ENCODE measurements around the gene PRKCE.
"Not testable (repeated sequence)": the region's sequence is repeated elsewhere in the genome, so short reads cannot be mapped to it uniquely, and the experiment has no call there.

PRKCE gene

DNA sequence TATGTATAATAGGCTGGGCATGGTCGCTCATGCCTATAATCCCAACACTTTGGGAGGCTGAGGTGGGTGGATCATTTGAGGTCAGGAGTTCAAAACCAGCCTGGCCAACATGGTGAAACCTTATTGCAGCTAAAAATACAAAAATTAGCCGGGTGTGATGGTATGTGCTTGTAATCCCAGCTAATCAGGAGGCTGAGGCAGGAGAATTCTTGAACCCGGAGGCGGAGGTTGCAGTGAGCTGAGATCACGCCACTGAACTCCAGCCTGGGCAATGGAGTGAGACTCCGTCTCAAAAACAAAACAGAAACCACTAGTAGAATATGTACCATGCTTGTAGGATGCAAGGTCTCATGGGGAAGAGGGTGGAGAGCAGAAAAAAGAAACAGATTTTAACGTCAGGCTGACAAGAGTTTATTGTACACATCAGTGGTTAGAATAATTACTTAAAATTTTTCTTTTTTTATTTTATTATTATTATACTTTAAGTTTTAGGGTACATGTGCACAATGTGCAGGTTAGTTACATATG is 44.1 kb downstream of the PRKCE start:
- not testable (repeated sequence) for H3K36me3 Mint-ChIP-seq; H3K9me3 Mint-ChIP-seq; H3K27ac Mint-ChIP-seq; H3K4me3 Mint-ChIP-seq; DNase-seq (ENCODE audit: low spot score in 2 of 2); ATAC-seq
- peaks cover 28% of the 10 kb centered on the region for H3K4me1 Mint-ChIP-seq

DNA sequence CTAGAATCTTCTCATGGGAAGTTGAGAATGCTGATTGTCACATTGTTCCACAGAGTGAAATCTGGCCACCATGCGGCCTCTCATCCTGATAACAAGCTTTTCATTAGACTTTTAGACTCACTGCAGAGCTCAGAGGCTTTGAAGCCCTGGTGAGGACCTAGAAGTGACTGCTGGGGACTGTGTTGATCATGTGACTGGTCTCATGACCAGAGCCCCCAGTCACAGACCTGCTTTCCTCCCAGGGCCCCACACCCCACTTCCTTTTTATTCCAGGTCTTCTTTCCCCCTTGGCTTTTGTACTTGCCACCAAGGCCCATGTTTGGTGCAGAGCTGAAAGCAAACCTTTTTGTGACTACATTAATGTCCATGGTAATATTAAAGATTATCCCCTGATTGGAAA is 45.2 kb downstream of the PRKCE start:
- H3K4me1 Mint-ChIP-seq: peaks cover 32% of the 10 kb centered on the region
- no peak overlapping the region for H3K4me3 Mint-ChIP-seq
- no peak for DNase-seq (ENCODE audit: low spot score in 2 of 2)
- H3K36me3 Mint-ChIP-seq: no peaks in the 10 kb centered on the region
- no peaks in the 10 kb centered on the region for H3K9me3 Mint-ChIP-seq
- ATAC-seq: no peak
- H3K27ac Mint-ChIP-seq: no peak overlapping the region

DNA sequence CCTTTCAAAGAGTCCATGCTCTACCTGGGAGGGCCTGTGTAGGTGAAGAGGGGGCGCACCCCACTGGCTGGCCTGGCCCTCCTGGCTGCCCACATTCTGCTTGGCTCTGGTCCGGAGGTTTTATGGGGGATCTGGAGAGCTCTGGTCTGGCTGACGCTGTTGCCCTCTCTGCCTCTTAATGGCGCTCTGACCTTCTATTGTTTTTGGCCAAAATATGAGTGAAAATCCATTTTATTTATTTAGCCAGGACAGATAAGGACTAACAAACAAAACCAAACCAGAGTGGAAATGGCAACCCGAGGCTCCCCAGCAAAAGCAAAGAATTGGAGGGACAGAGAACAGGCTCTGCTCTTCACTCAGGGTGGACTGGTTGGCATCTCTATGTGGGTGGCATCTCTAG is 45.7 kb downstream of the PRKCE start:
- no peak overlapping the region for H3K27ac Mint-ChIP-seq
- DNase-seq (ENCODE audit: low spot score in 2 of 2) (no peak), ATAC-seq (no peak)
- no peak overlapping the region for H3K4me3 Mint-ChIP-seq
- H3K36me3 Mint-ChIP-seq: no peaks in the 10 kb centered on the region
- H3K4me1 Mint-ChIP-seq: peaks cover 32% of the 10 kb centered on the region
- no peaks in the 10 kb centered on the region for H3K9me3 Mint-ChIP-seq

DNA sequence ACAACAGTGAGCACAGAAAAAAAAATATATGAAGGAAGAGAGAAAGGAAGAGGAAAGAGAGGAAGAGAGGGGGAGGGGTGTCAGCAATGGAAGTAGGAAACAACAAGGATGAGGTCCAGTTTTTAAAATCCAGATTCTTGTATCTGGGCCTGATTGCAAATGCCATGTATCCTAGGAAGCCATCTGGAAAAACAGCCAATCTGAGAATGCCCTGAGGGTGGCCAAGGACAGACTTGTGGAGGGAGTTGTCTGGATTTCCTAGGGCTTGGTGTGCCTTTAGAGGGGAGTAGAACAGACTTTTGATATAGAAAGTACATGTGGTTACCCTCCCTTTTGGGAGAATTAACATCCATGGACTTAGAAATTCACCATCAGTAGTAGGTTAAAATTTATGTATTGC is 47.1 kb downstream of the PRKCE start:
- no peak overlapping the region for H3K4me3 Mint-ChIP-seq
- ATAC-seq (no peak), DNase-seq (ENCODE audit: low spot score in 2 of 2) (no peak)
- no peaks in the 10 kb centered on the region for H3K36me3 Mint-ChIP-seq
- peak overlapping the region; percentile 58 for H3K27ac Mint-ChIP-seq
- H3K9me3 Mint-ChIP-seq: no peaks in the 10 kb centered on the region
- H3K4me1 Mint-ChIP-seq: peaks cover 32% of the 10 kb centered on the region

DNA sequence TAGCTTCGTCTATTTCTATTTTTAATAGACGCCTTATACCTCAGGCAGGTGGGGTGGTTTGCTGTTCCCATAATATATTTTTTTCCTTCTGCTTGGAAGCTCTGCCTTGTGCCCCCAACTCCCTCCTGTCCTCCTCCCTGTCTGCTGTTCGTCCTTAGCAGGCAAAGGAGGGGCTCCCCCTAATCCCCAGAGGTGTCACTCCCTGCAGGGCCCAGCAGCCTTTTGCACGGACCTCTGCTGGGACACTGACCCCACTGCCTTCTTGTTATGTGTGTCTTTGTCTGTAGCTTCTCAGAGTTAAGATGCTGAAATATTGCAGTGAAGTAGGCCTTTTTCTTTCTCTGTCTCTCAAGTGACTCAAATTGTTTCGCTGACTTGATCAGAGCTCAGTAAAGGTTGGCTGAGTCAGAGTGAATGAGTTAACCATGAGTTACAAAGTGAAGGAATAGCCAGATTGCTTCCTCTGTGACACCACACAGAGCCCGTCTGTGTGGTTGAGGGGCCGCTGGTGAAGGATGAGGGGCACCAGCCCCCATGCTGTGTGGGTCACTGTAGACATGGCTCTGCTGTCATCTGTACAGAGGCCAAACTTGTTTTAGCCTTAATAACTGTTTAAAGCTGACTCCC is 47.7 kb downstream of the PRKCE start:
- Mint-ChIP-seq H3K4me1 (peaks cover 32% of the 10 kb centered on the region), H3K9me3 (no peaks in the 10 kb centered on the region), H3K4me3 (peak overlapping the region; percentile 26), H3K27ac (peak overlapping the region; percentile 90), H3K36me3 (no peaks in the 10 kb centered on the region)
- peak in 1 of 2 donors; percentile 49 for DNase-seq (ENCODE audit: low spot score in 2 of 2)
- ATAC-seq: peak; percentile 99

DNA sequence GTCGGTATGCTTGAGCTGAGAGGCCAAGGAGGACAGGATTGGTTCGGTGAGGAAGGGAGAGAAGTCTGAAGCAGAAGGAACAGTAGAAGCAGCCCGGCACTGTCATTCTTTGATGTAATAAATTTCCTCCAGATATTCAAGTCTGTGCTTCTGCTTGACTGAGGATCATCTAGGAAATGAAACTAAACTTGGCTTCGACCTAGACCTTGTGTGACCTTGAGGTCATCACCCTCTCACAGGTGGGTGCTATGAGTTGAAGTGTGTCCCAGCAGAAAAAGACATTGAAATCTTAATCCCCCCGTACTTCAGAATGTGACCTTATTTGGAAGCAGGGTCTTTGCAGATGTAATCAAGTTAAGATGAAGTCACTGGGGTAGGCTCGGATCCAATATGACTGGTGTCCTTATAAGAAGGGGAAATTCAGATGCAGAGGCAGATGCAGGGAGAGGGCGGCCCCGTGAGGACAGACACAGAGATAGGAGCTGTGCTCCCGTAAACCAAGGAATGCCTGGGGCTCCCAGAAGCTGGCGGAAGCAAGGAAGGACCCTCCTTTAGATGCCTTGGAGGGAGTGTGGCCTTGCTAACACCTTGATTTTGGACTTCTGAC is 49.0 kb downstream of the PRKCE start:
- no peaks in the 10 kb centered on the region for H3K36me3 Mint-ChIP-seq
- DNase-seq (ENCODE audit: low spot score in 2 of 2) (no peak), ATAC-seq (no peak)
- H3K4me1 Mint-ChIP-seq: peaks cover 32% of the 10 kb centered on the region
- H3K9me3 Mint-ChIP-seq: no peaks in the 10 kb centered on the region
- H3K27ac Mint-ChIP-seq: peak overlapping the region; percentile 90
- no peak overlapping the region for H3K4me3 Mint-ChIP-seq

DNA sequence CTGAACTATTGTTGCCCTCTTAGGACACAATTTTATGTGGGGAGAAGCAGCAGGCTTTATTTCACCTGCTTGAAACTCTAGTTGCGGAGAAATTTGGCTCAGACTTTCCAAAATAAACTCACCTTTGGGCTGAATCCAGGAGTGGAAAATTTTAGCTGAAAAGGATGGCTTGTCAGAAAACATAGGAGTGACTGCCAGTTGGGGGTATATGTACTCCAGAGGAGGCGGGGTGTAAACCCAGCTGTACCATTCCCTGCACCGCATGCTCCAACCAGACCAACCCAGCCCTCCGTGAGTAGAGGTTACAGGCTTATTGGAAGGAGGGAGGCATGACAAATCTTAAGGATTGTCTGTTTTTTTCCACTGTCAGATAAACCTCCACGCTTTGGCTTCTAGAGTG is 53.8 kb downstream of the PRKCE start:
- Mint-ChIP-seq H3K4me3 (no peak overlapping the region), H3K27ac (no peak overlapping the region), H3K36me3 (no peaks in the 10 kb centered on the region), H3K4me1 (peaks cover 8% of the 10 kb centered on the region), H3K9me3 (no peaks in the 10 kb centered on the region)
- ATAC-seq: no peak
- DNase-seq (ENCODE audit: low spot score in 2 of 2): no peak

DNA sequence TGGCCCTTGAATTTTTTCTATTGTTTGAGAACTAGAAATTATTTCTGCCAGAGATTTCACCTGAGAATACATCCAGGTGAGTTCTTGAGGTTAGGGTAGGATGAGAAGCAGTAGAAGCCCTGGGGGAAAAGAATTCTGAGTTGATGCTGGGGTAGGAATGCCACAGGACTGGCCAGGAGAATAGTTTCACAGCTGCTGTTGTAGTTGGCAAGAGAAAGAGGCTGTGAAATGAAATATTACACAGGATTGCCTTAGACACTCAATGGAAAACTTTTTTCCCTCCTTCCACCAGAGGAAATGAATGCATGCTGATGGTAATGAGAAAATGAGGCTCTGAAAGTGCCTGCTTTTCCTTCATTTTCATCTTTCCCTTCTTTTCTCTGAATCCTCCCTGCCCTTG is 54.6 kb downstream of the PRKCE start:
- Mint-ChIP-seq H3K4me1 (peaks cover 6% of the 10 kb centered on the region), H3K9me3 (no peaks in the 10 kb centered on the region), H3K4me3 (no peak overlapping the region), H3K36me3 (no peaks in the 10 kb centered on the region), H3K27ac (peak overlapping the region; percentile 29)
- no peak for DNase-seq (ENCODE audit: low spot score in 2 of 2)
- ATAC-seq: no peak

DNA sequence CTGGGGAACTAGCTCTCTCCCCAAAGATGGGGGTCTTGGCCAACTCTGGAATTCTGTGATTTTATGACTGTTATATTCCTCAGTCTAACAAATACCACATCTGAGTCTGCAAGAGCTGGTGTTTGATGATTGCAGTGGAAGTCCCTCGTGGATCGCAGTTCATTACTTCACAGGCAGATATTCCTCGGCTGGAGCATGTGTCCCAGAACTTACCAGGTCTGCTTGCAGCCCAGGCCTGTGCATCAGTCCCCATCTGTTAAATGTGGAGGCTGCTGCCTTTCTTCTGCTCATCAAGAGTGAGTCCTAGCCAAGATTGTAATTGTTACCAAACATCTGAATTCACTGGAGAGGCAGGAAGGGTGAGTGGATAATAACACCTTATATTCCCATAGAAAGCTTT is 55.5 kb downstream of the PRKCE start:
- H3K4me1 Mint-ChIP-seq: peaks cover 6% of the 10 kb centered on the region
- no peaks in the 10 kb centered on the region for H3K36me3 Mint-ChIP-seq
- no peak overlapping the region for H3K27ac Mint-ChIP-seq
- no peak for DNase-seq (ENCODE audit: low spot score in 2 of 2)
- ATAC-seq: no peak
- no peaks in the 10 kb centered on the region for H3K9me3 Mint-ChIP-seq
- H3K4me3 Mint-ChIP-seq: no peak overlapping the region

DNA sequence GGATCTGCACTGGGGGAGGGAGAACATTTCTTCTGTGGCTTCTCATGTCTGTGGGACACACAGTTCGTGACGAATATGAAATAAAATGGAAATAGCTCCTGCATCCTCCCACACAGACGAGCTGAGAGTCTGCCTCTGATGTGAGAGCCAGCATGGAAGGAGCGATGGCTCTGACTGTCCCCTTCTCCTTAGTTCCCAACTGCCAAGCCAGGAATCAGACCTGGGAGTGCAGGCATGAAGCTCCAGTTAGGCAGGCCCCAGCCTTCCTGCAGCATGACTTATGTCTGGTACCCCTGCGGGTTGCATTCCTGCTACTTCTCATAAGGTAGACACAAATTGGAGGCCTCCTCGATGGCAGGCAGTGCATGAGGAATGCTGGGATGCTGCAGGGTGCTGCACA is 56.2 kb downstream of the PRKCE start:
- ATAC-seq (no peak), DNase-seq (ENCODE audit: low spot score in 2 of 2) (no peak)
- H3K36me3 Mint-ChIP-seq: no peaks in the 10 kb centered on the region
- no peaks in the 10 kb centered on the region for H3K9me3 Mint-ChIP-seq
- no peak overlapping the region for H3K4me3 Mint-ChIP-seq
- no peak overlapping the region for H3K27ac Mint-ChIP-seq
- H3K4me1 Mint-ChIP-seq: peaks cover 11% of the 10 kb centered on the region

DNA sequence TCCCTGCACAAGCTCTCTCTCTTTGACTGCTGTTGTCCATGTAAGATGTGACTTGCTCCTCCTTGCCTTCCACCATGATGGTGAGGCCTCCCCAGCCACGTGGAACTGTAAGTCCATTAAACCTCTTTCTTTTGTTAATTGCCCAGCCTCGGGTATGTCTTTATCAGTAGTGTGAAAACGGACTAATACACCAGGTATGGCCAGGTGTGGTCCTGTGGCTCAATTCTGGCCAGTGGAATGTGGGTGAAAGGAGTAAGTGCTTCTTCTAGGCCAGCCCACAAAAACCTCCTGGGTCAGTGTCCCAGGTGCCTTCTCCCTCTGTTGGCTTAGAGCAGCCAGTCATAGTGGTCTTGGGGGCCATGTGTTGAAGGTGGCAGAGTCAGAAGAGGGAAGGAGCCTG is 57.0 kb downstream of the PRKCE start:
- Mint-ChIP-seq H3K4me1 (peaks cover 20% of the 10 kb centered on the region), H3K9me3 (no peaks in the 10 kb centered on the region), H3K27ac (no peak overlapping the region), H3K4me3 (no peak overlapping the region), H3K36me3 (no peaks in the 10 kb centered on the region)
- DNase-seq (ENCODE audit: low spot score in 2 of 2) (no peak), ATAC-seq (no peak)

DNA sequence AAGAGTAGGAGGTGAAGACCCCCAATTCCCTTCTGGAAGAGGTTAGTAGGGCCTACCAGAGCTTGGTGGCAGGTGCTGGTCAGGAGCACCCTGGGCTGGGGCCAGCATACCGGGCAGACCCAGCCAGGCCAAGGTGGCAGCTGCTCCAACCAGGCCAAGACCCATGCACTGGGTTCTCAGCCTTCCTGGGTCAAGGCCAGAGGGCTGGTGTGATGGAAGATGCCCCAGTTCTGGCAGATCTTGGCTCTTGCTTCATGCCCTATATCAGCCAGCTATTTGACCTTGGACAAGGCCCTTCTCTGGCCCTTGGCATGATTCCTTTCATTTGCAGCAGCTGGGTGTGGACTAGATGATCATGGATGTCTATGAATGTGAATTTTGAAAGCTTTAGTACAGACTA is 57.7 kb downstream of the PRKCE start:
- DNase-seq (ENCODE audit: low spot score in 2 of 2): no peak
- H3K36me3 Mint-ChIP-seq: no peaks in the 10 kb centered on the region
- no peaks in the 10 kb centered on the region for H3K9me3 Mint-ChIP-seq
- ATAC-seq: no peak
- peaks cover 23% of the 10 kb centered on the region for H3K4me1 Mint-ChIP-seq
- no peak overlapping the region for H3K27ac Mint-ChIP-seq
- no peak overlapping the region for H3K4me3 Mint-ChIP-seq

DNA sequence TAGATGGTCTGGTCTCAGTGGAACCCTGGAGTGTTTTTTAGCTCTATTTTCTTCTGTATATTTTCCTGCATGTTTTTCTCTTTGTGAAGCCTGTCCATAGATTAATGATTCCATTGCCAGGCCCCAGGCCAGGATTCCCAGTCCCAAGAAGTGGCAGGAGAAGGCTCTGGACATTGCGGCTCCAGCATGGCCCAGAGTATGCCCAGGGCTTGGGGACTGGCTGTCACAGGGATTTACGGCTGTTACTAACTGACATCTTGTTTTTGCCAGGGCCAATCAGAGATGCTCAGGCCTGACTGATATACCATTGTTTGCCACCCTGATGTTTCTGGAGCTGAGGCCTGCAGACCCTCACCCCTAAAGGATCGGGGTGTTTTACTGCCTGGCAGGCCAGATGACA is 59.0 kb downstream of the PRKCE start:
- Mint-ChIP-seq H3K27ac (peak overlapping the region; percentile 52), H3K4me1 (peaks cover 29% of the 10 kb centered on the region), H3K36me3 (no peaks in the 10 kb centered on the region), H3K9me3 (no peaks in the 10 kb centered on the region), H3K4me3 (no peak overlapping the region)
- no peak for ATAC-seq
- DNase-seq (ENCODE audit: low spot score in 2 of 2): no peak

DNA sequence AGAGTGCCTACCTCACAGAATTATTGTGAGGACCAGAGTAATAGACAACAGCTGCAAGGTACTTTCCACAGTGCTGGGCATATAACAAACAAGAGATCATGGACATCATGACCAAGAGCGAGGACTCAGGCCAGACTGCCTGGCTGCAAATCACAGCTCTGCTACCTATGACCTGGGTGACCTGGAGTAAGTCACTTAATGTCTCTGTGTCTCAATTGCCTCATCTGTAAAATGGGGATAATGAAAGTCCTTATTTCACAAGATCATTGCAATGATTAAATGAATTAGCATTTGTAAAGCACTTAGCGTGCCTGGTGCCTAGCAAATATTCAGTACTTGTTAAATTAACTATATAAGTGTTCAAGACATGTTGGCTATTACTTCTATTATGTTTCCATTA is 59.7 kb downstream of the PRKCE start:
- peaks cover 36% of the 10 kb centered on the region for H3K4me1 Mint-ChIP-seq
- DNase-seq (ENCODE audit: low spot score in 2 of 2) (no peak), ATAC-seq (no peak)
- no peak overlapping the region for H3K4me3 Mint-ChIP-seq
- H3K9me3 Mint-ChIP-seq: peaks cover under 1% of the 10 kb centered on the region
- H3K36me3 Mint-ChIP-seq: no peaks in the 10 kb centered on the region
- no peak overlapping the region for H3K27ac Mint-ChIP-seq

DNA sequence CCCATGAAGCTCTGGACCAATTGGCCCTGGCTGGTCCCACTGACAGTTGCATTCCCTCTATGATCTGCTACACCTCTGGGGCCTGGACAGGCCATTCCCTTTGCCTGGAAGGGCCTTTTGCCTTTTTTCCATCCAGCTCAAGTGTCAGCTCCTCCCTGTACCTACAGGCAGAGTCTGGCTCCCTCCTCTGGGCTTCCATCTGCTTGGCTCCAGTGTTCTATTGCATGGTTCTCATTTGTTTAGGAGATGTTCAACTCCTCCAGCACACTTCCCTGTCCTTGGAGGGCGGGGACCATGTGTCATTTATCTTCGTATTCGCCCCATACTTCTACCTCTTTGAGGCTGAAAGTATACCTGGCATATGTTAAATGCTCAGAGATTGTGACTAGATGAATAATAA is 61.1 kb downstream of the PRKCE start:
- H3K4me3 Mint-ChIP-seq: no peak overlapping the region
- ATAC-seq (no peak), DNase-seq (ENCODE audit: low spot score in 2 of 2) (no peak)
- peaks cover 38% of the 10 kb centered on the region for H3K4me1 Mint-ChIP-seq
- H3K36me3 Mint-ChIP-seq: no peaks in the 10 kb centered on the region
- H3K9me3 Mint-ChIP-seq: peaks cover 4% of the 10 kb centered on the region
- no peak overlapping the region for H3K27ac Mint-ChIP-seq

DNA sequence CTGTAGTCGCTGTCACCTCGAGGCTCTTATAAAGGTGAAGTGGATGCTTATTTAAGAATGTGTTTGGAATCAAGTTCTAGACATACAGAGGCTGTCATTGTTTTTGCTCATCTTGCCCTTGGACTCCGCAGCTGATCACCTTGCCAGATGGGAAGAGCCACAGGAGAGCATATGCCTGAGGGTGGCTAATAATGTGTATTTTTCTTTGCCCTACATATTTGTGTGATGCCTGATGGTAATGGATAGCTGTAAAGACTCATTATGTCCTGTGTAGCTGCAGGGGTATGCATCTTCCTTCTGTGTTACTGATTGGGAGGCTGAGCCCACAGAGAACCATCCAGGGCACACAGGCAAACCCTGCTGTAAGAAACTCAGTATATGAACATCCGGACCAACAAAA is 61.7 kb downstream of the PRKCE start:
- peaks cover 4% of the 10 kb centered on the region for H3K9me3 Mint-ChIP-seq
- no peak overlapping the region for H3K4me3 Mint-ChIP-seq
- no peak overlapping the region for H3K27ac Mint-ChIP-seq
- peaks cover 38% of the 10 kb centered on the region for H3K4me1 Mint-ChIP-seq
- no peaks in the 10 kb centered on the region for H3K36me3 Mint-ChIP-seq
- ATAC-seq (no peak), DNase-seq (ENCODE audit: low spot score in 2 of 2) (no peak)
